Activated naive CD8-positive, alpha-beta T cell treated with anti-CD3 and anti-CD28 coated beads, Interleukin-2, amount 50 U/mL, for 16 hours (primary cell): ENCODE results near the gene MAGIX.
A peak's percentile ranks its signal among the peaks of the same experiment; 100 is the strongest.
"Not testable (repeated sequence)": the region's sequence is repeated elsewhere in the genome, so short reads cannot be mapped to it uniquely, and the experiment has no call there.

ENCODE experiments used
- DNase-seq: peaks from one replicate; pipeline ENCODE4 v3.0.0-alpha.2; 2020; ENCODE audit warnings: low read depth, low spot score

Gene MAGIX

DNA sequence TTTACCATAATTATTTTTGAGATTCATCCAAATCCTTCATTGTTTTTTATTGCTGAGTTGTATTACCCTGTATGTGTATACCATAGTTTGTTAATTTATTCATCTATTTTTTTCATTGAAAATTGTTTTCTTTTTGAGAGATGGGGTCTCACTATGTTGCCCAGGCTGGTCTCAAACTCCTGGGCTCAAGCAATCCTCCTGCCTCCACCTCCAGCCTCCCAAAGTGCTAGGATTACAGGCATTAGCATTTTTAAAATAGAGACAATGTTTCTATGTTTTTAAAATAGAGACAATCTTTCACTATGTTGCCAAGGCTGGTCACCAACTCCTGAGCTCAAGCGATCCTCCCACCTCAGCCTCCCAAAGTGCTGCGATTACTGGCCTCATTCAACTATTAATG, 1.6 kb upstream of the MAGIX start:
- no peak for DNase-seq

DNA sequence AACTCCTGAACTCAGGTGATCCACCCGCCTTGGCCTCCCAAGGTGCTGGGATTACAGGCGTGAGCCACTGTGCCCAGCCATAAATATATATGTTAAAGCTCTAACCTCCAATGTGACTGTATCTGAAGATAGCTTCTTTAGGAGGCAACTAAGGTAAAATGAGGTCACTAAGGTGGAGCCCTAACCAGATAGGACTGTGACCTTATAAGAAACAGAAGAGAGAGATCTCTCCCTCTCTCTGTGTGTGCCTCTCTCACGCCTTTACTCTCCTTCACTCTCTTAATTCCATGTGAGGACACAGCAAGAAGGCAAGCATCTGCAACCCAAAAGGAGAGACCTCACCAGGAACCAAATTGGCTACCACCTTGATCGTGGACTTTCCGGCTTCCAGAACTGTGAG, 926 bp upstream of the MAGIX start:
- no peak for DNase-seq

DNA sequence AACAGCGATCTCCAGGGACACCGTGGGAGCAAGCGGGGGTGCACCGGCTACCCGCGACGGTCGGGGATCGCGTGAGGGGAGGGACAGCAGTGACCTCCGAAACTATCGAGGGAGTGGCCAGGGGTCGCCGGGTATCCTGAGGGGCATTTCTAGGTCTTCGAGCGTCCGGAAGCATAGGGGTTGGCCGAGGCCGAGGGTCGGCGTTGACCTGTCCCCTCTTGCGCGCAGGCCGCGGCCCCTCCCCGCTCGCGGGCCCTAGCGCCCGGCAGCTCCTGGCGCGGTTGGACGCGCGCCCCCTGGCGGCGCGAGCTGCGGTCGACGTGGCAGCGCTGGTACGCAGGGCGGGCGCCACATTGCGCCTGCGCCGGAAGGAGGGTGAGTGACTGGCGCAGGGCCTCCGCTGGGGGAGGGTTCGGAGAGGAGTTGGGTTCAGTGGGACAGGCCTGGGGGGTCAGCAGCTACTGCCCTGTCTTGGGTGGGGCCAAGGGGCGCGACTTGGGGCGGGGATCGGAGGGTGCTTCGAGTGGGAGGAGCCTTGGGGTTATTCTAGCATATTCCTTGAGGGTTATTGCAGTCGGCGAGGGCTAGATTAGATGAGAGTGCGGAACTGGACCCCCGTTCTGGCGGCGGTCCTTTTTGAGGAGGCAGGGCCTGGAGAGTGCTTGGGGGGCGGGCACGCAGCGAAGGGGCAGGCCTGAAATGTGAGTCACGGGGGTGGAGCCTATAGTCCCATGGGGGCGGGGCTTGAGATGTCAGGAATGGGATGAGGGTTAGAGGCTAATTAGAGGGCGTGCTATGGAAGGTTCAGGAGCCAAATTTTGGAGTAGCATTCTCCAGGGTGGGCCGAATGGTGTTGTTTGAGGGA, 1.2 kb downstream of the MAGIX start:
- DNase-seq = peak; percentile 47

DNA sequence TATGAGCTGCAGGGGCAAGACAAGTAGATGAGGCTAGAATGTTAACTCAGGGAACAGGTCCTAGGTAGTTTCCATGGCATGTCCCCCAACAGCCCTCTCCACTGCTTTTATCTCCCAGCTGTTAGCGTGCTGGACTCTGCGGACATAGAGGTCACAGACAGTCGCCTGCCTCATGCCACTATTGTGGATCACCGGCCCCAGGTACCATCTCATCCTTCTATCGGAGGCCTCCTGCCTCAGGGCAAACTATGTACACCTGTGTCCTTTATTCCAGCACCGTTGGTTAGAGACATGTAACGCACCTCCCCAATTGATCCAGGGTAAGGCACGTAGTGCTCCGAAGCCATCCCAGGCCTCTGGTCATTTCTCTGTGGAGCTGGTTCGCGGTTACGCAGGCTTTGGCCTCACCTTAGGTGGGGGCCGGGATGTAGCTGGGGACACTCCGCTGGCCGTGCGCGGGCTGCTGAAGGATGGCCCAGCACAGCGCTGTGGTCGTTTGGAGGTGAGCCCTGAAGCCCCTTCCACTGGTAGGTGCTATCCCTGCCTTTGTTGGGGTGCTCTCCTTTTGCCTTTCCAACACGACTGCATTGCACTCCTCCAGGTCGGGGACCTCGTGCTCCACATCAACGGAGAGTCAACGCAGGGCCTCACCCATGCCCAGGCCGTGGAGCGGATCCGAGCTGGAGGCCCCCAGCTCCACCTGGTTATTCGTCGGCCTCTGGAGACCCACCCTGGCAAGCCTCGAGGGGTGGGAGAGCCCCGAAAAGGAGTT, 2.2 kb downstream of the MAGIX start:
- DNase-seq = no peak

DNA sequence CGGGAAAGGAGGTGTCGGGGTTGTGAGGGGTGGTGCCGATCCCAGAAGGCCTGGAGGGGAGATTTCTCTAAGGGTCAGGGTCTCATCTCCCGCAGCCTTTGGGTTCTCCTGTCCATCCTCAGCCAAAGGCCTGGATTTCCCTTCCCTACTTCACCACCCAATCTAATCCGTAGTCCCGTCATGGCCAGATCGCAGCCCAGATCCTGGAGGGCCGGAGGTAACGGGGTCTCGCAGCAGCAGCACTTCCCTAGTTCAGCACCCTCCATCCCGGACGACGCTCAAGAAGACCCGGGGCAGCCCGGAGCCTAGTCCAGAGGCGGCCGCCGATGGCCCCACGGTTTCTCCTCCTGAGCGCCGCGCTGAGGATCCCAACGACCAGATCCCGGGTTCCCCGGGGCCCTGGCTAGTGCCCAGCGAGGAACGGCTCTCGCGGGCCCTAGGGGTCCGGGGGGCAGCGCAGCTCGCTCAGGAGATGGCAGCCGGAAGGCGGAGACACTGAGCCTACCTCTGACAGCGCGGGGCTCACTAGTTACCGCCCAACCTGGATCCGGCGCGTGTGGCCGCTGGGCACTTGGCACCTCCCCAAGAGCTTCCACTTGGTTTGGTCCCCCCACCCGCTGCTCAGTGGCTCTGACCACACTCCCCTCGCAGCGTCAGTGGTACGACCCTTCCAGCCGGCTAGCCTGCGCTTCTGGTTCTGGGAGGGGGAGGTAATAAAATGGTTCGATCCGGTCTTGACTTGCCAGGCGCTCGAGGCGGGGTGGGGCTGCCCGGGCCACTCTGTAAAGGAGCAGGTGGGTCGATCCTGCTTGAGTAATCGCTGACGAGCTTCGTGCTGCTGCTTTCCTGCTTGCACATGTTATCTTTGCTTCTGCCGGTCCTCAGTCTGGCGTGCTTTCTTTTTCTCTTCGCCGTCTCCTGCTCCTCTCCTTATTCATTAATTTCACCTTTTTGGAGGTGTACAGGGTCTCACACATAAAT, 3.6 kb downstream of the MAGIX start:
- DNase-seq = peak; percentile 19

DNA sequence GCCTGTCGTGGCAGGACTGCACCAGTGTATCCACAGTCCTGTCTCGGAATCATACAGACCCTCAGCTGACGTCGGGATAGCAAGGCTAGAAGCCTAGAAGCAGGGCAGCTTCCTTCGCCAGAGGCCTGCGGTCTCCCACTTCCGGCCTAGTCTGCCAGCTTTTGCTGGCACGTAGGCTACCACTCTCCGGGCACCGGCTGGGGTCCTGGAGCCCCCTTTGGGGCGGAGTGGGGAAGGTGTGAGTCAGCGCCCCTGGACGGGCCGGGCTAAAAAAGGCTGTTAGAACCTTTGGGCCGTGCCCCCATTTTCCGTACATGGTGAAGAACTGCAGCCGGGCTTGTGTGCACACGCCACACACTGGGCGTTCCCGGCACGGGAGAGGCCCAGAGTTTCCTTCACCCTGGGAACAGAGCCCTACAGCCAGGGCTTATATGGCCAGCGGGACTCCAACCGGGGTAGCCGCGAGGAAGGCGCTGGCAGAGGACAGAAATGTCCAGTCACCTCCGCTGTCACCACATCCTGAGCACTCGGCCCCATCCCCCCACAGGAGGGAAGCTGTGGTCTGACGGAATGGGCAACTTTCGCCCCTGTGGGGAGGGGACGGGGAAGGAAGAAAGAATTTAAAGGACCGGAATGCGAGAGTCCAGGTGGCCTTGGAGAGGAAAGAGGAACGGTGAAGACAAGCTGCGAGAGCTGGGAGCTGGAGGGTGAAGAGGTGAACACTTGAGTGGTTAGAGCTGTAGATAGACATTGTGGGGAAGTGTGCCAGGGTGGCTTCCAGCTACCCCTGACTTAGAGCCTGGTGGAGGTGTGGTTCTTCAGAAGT, 4.6 kb downstream of the MAGIX start:
- DNase-seq = no peak

DNA sequence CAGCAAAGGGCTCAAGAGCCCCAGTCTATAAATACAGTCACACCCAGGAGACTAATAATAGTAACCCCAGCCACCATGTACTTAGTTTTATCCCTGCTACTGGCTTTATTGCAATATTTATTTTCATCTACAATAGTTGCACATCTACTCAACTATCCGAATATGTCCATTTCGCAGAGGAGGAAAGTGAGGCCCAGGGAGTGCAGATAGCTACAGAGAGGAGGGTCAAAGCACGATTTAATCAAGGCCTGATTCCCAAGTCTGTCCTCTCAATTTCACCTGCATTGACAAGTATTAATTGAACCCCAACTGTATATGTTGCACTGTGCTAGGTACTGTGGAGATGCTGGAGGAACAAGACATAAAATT, 5.2 kb downstream of the MAGIX start:
- no peak for DNase-seq

DNA sequence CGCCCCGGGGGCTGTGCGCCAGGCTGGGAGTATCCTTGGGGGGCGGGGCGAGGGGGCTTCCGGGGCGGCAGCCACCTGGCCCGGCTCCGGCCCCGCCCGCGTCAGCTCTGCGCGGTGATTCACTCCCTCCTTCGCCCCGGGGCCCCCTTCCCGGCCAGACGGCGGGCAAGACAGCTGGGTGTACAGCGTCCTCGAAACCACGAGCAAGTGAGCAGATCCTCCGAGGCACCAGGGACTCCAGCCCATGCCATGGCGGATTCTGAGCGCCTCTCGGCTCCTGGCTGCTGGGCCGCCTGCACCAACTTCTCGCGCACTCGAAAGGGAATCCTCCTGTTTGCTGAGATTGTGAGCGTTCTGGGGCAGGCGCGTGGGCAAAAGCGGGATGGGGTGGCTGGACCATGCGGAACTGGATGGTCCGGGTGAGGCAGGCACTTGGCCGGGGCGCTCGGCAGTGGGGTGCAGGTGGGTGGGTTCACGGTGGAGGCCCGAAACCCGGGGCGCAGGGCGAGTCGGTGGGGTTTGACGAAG, 9.3 kb downstream of the MAGIX start, which contains the start of gene PLP2:
Gene PLP2 (plus strand): TSS at position 147 of the 528 bp plus-strand sequence. CDS start 103 bp downstream, at position 250.
- peak; percentile 38 for DNase-seq

DNA sequence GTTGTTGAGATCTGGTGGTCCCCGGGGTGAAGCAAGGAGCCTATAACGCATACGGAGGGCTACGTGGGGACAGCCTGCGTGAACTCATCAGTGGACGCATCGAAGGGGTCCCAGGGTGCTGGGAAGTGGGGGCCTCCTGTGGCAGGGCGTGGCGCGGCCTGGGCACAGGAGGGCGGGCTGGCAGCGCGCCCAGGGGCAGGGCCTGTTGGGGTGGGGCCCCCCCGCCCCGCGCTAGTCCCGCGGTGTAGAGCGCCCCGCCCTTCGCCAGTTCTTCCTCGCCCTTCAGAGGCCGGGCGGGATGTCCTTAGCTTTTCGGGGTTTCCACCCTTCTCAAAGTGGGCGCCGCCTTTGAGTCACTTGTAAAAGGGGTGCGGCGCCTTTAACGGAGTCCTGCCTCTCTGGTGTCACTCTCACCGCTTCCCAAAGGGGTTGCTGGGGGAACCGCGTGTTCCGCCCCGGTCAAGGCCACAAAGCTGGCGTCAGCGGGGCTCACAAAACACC, 9.8 kb downstream of the MAGIX start:
- DNase-seq = no peak

DNA sequence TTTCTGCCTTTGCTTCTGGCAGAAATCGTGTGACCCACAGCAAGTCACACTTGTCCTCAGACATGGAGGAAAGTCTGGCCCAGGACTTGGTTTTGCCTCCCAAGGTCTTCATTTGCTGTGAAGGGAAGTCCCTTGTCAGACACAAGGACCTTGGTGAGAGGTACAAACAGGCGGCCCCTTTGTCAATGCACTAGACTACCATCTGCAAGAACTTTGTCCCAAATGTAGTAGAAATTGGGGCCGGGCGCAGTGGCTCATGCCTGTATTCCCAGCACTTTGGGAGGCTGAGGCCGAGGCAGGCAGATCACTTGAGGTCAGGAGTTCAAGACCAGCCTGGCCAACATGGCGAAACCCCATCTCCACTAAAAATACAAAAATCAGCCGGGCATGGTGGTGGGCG, 11.0 kb downstream of the MAGIX start:
- DNase-seq = not testable (repeated sequence)

DNA sequence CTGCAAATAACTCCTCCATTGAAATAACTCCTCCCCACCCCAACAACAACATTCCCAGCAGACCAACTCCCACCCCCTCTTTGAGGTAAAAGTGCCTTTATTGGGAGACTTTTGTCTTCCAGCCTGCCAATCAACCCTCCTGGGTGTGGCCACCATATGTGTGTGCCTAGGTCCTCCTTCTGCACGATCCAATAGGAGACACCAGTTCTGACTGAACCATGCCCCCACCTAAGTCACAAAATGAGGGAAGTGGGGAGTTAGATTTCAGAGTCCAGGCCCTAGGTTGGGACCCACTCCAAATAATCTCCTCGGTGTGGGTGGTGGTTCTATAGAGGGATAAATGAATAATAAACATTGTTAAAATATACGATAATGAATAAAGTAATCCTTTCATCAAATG, 12.2 kb downstream of the MAGIX start:
- DNase-seq = no peak

DNA sequence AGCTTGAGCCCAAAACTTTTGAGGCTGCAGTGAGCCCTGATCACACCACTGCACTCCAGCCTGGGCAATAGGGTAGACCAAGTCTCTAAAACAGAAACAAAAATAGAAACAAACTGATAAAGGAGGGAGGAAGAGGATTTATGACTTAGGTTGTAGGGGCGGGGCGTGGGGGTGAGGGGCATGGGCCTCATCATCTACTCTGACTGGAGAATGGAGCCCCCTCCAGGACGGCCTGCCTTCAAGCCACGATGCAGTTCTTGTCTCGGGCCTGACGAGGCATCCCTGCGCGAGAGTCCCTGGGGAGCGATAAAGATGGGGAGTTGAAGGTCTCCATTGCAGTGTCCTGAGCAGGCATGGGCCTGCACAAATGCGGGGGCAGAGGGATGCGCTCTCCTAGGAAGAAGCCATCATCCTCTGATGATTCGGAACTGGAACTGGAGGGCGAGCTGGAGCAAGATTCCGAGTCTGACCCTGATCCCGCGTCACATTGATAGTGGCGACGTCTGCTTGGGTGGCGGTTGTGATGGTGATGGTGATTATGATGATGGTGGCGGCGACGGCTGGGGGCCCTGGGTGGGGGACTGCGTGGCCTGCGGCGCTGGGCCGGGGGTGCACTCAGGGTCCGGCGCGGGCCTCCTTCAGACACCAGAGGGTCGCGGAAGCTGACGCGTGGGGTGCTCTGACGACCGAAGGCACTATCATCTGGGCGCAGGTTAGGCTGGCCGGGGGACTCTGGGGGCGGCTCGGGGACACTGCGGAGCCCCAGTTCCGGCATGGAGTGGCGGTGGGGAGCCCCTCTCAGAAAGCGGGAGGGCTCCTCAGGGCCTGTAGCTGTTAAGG, 13.1 kb downstream of the MAGIX start:
- no peak for DNase-seq

DNA sequence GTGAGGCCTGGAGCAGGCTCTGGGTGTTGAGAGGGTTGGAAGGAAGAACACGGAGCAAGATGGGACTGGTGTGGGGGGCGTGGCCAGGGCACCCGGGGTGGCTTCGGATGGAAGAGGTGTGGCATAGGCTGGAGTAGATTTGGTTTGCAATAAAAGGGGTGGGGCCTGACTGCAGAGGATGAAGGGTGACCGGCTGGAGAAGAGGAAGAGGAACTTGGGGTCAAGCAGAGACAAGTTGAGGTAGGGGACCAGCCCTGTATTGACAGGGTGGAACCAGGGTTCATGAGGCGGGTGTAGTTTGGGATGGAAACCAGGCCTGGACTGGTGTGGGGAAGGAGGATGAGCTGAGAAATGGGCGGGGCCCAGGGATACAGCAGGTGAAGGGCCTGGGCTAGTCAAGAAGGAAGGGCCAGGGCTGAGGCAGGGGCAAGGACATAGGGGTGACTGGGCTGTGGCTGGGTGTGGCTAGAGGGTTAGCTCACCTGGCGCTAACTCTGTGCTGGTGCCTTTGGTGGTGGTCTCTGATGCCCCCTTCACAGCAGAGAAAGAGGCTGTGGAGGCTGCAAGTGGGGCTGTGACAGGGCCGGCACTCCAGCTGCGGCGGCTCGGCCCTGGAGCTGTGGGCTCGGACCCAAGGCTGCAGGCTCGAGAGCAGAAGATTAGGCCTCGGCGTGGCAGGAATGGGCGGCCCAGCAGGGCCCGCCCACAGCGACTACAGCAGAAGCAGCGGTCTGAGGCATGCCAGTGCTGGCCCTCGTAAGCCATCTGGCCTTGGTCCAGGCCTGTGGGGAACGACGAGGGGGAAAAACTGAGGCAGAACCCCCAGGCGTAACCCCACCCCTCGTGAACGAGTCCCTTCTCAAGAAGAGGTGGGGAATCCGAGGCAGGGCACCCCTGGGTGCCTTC, 14.1 kb downstream of the MAGIX start:
- DNase-seq = no peak

DNA sequence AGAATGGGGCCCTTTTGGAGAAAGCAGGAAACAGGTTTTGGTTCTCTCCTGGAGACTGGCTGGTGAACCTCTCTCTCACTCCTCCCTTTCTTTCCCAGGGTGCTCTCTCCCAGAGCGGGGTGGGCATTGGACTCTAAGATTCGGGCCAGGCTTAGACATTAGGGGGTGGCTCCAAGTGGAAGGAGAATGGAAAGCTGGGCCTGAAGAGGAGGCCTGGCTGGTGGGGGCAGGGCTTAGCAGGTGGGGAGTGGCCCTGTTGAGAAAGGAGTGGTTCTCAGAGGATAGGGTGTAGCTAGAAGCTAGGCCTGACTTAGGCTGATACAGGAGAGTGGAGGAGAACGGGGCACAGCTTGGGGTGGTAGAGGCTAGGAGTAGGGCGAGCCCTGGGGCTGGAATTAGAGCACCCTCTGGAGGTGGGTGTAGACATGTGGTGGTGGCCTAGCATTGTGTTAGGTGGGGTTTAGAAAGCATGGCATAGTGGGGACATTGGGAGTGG, 14.8 kb downstream of the MAGIX start:
- DNase-seq = no peak

DNA sequence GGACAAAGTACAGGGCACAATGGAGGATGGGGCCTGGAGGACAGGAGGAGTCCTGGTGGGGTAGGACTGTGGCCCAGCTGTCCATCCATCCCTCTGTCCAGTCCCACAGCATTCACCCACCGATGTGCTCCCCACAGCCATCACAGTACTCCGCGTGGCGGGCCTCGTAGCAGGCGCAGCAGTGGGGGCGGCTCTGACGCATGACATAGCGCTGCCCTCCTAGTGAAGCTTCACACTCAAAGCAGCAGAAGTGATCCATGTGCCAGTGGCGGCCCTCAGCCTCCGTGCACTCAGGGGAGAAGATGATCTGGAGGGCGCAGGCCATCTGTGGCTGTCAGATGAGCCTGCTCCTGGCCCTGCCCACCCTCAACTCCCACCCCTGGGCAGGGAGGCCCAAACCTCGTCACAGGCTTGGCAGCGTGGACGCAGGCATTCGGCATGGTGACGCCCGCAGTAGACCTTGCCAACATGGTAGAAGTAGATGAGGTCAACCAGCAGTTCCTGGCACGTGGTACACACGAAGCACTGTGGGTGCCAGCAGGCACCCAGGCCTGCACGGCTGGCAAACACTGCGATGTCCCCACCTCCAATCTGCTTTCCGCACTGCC, 15.4 kb downstream of the MAGIX start:
- DNase-seq = no peak

DNA sequence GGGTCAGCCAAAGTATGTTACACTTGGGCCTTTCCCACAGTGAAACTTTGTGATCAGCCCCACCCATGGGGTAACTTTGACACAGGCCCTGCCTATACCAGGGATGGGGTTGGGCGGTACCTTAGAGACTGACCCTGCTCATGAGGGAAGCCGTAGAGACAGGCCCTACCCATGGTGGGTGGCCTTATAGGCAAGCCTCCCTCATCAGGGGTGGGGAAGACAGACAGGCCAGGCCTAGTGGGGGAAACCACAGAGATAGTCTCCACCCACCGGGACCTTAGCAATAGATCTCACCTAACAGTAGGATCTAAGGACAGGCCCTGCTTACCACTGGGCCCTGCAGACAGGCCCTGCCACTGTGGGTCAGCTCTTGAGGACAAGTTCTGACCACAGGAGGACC, 16.0 kb downstream of the MAGIX start:
- no peak for DNase-seq

DNA sequence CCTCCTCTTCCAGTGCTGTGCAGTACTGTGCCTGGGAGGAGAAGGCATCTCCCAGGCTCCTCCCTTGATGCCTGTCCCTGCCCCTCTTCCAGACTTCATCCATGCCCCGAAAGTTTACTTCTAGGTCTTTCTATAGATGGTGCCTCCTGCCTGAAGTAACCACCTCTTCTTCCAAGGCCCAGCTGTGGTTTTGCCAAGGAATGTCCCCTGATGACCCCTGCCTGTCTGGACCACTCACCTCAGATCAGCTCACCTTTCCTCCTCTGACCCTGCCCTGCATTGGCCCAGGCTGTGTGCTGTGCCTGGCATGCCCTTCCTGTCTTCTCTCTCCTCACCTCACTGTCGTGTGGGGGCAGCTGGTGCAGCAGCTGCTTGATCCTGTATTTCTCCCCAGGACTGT, 16.8 kb downstream of the MAGIX start:
- DNase-seq = no peak
